Measurements from ENCODE around the gene FGD6.

Gene FGD6

GRCh38 chr12:95151821-95152220 is 65.4 kb downstream of the FGD6 start:
- no peak for TF ChIP-seq CTCF (IDR thresholded peaks at IDR 0.05; ENCODE audit: low read depth, low read length, missing control alignments)
- no peak overlapping the region for H3K4me3 ChIP-seq (ENCODE audit: low read depth, low read length)
- in situ Hi-C loops (cut with HindIII; ENCODE audit: low sequenced_read_pairs), result no loop called here
- no peak for DNase-seq (ENCODE audit: low read depth)

GRCh38 chr12:95151406-95151805 is 65.9 kb downstream of the FGD6 start:
- H3K4me3 ChIP-seq (ENCODE audit: low read depth, low read length), result no peak overlapping the region
- in situ Hi-C loops (cut with HindIII; ENCODE audit: low sequenced_read_pairs), result no loop called here
- DNase-seq (ENCODE audit: low read depth), result no peak
- TF ChIP-seq CTCF (IDR thresholded peaks at IDR 0.05; ENCODE audit: low read depth, low read length, missing control alignments), result no peak

- H3K4me3 ChIP-seq (ENCODE audit: low read depth, low read length), result no peak overlapping the region
- TF ChIP-seq CTCF (IDR thresholded peaks at IDR 0.05; ENCODE audit: low read depth, low read length, missing control alignments), result no peak
- in situ Hi-C loops (cut with HindIII; ENCODE audit: low sequenced_read_pairs), result no loop called here
- no peak for DNase-seq (ENCODE audit: low read depth)
Observed at GRCh38 chr12:95150501-95150900, 66.8 kb downstream of the FGD6 start.

GRCh38 chr12:95147866-95148265 is 69.4 kb downstream of the FGD6 start:
- DNase-seq (ENCODE audit: low read depth), result no peak
- in situ Hi-C loops (cut with HindIII; ENCODE audit: low sequenced_read_pairs), result no loop called here
- no peak for TF ChIP-seq CTCF (IDR thresholded peaks at IDR 0.05; ENCODE audit: low read depth, low read length, missing control alignments)
- H3K4me3 ChIP-seq (ENCODE audit: low read depth, low read length), result no peak overlapping the region

- in situ Hi-C loops (cut with HindIII; ENCODE audit: low sequenced_read_pairs), result no loop called here
- H3K4me3 ChIP-seq (ENCODE audit: low read depth, low read length), result no peak overlapping the region
- no peak for TF ChIP-seq CTCF (IDR thresholded peaks at IDR 0.05; ENCODE audit: low read depth, low read length, missing control alignments)
- DNase-seq (ENCODE audit: low read depth), result no peak
Observed at GRCh38 chr12:95146769-95147168, 70.5 kb downstream of the FGD6 start.

- no peak overlapping the region for H3K4me3 ChIP-seq (ENCODE audit: low read depth, low read length)
- in situ Hi-C loops (cut with HindIII; ENCODE audit: low sequenced_read_pairs), result no loop called here
- no peak for TF ChIP-seq CTCF (IDR thresholded peaks at IDR 0.05; ENCODE audit: low read depth, low read length, missing control alignments)
- no peak for DNase-seq (ENCODE audit: low read depth)
Observed at GRCh38 chr12:95143621-95144205, 73.6 kb downstream of the FGD6 start.
